Osteoblast (primary cell): ENCODE measurements around the gene AP5S1. TPM values are rescaled to one million over a fixed set of nuclear protein-coding genes. Genes with fewer than 3 reads are reported as not detected.

Source experiments
- DNase-seq: peaks from one replicate; pipeline ENCODE4 v3.0.0; 2011; ENCODE audit warnings: low spot score, mixed read lengths; ENCODE audit not compliant: insufficient read length; ENCODE audit errors: missing footprints
- H2AFZ ChIP-seq: 2 replicates; pipeline ENCODE4 v1.6.0; 2011; ENCODE audit warnings: mild to moderate bottlenecking, low read length
- H3K27ac ChIP-seq: 2 replicates; pipeline ENCODE4 v1.5.1; 2011; ENCODE audit warnings: mild to moderate bottlenecking, low read depth, low read length, moderate library complexity
- H3K27me3 ChIP-seq: 2 replicates; pipeline ENCODE4 v1.6.0; 2012; ENCODE audit warnings: mild to moderate bottlenecking, control low read depth, inconsistent platforms, low read length, moderate library complexity; ENCODE audit not compliant: insufficient read depth
- H3K36me3 ChIP-seq: 2 replicates; pipeline ENCODE4 v1.5.1; 2011; ENCODE audit warnings: mild to moderate bottlenecking, low read length, control low read depth, moderate library complexity; ENCODE audit not compliant: insufficient read depth
- H3K4me1 ChIP-seq: 2 replicates; pipeline ENCODE4 v1.5.1; 2011; ENCODE audit warnings: mild to moderate bottlenecking, low read length, control low read depth, moderate library complexity; ENCODE audit not compliant: insufficient read depth
- H3K4me2 ChIP-seq: 2 replicates; pipeline ENCODE4 v1.6.0; 2011; ENCODE audit warnings: mild to moderate bottlenecking, low read length; ENCODE audit not compliant: insufficient read depth
- H3K4me3 ChIP-seq: fragments of 200-600 bp; sonication (generic); 3 replicates; pipeline ENCODE4 v1.5.1; 2012; ENCODE audit warnings: mild to moderate bottlenecking, low read length, inconsistent platforms; ENCODE audit not compliant: insufficient read depth
- H3K79me2 ChIP-seq: 2 replicates; pipeline ENCODE4 v1.6.0; 2012; ENCODE audit warnings: mild to moderate bottlenecking, low read length, control low read depth, inconsistent platforms; ENCODE audit not compliant: insufficient read depth
- H3K9me3 ChIP-seq: 2 replicates; pipeline ENCODE4 v1.5.1; 2011; ENCODE audit warnings: low read depth, low read length, control low read depth
- H4K20me1 ChIP-seq: 2 replicates; pipeline ENCODE4 v1.6.0; 2012; ENCODE audit warnings: mild to moderate bottlenecking, low read length, control low read depth; ENCODE audit not compliant: insufficient read depth
- total RNA-seq: library from RNA; depleted of rRNA; stranded (reverse); fragments of >200 nt; gene quantifications from 2 replicates; pipeline ENCODE4 v1.2.3, GENCODE V29; 2012
- TF ChIP-seq, protein P1 (sequence below): IDR thresholded peaks from 2 replicates; pipeline ENCODE4 v1.5.1; 2011; ENCODE audit warnings: mild to moderate bottlenecking, low read depth, low read length, moderate library complexity; ENCODE audit errors: extremely low read depth

Gene AP5S1
- total RNA-seq, 1 donor: 25.3 TPM

DNA sequence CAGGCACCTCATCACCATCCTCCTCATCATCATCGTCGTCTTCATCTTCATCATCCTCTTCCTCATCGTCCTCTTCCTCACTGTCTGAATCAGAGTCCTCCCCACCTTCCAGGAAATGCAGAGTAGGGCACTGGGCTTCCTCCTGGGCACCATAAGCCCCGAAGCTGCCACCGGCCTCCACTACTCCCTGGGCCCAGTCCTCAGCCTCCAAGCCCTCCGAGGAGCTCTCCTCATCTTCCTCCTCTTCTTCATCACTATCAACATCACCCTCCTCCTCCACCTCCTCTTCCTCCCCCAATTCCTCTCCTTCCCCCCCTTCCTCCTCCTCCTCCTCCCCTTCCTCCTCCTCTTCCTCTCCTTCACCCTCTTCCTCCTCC, 35.5 kb upstream of the AP5S1 start:
- H3K9me3 ChIP-seq: no peaks in the 10 kb centered on the region
- TF ChIP-seq, protein P1, sequence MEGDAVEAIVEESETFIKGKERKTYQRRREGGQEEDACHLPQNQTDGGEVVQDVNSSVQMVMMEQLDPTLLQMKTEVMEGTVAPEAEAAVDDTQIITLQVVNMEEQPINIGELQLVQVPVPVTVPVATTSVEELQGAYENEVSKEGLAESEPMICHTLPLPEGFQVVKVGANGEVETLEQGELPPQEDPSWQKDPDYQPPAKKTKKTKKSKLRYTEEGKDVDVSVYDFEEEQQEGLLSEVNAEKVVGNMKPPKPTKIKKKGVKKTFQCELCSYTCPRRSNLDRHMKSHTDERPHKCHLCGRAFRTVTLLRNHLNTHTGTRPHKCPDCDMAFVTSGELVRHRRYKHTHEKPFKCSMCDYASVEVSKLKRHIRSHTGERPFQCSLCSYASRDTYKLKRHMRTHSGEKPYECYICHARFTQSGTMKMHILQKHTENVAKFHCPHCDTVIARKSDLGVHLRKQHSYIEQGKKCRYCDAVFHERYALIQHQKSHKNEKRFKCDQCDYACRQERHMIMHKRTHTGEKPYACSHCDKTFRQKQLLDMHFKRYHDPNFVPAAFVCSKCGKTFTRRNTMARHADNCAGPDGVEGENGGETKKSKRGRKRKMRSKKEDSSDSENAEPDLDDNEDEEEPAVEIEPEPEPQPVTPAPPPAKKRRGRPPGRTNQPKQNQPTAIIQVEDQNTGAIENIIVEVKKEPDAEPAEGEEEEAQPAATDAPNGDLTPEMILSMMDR: no peak
- DNase-seq: no peak
- peaks cover 26% of the 10 kb centered on the region for H3K4me1 ChIP-seq
- peak overlapping the region; percentile 87 for H3K4me2 ChIP-seq
- H3K27me3 ChIP-seq: no peaks in the 10 kb centered on the region
- H4K20me1 ChIP-seq: peaks cover 39% of the 10 kb centered on the region
- no peak overlapping the region for H2AFZ ChIP-seq
- H3K27ac ChIP-seq: peak overlapping the region; percentile 31
- peaks cover 35% of the 10 kb centered on the region for H3K79me2 ChIP-seq
- peaks cover 5% of the 10 kb centered on the region for H3K36me3 ChIP-seq
- H3K4me3 ChIP-seq: peak overlapping the region; percentile 79

- TF ChIP-seq, protein P1: no peak
- H4K20me1 ChIP-seq: peaks cover 39% of the 10 kb centered on the region
- peaks cover 5% of the 10 kb centered on the region for H3K36me3 ChIP-seq
- H3K9me3 ChIP-seq: no peaks in the 10 kb centered on the region
- no peak overlapping the region for H2AFZ ChIP-seq
- peak overlapping the region; percentile 79 for H3K4me3 ChIP-seq
- peak overlapping the region; percentile 87 for H3K4me2 ChIP-seq
- H3K27ac ChIP-seq: peak overlapping the region; percentile 56
- peaks cover 35% of the 10 kb centered on the region for H3K79me2 ChIP-seq
- DNase-seq: peak; percentile 92
- peaks cover 26% of the 10 kb centered on the region for H3K4me1 ChIP-seq
- no peaks in the 10 kb centered on the region for H3K27me3 ChIP-seq
Measured at GRCh38 chr20:3785240-3786125, 34.9 kb upstream of the AP5S1 start.

DNA sequence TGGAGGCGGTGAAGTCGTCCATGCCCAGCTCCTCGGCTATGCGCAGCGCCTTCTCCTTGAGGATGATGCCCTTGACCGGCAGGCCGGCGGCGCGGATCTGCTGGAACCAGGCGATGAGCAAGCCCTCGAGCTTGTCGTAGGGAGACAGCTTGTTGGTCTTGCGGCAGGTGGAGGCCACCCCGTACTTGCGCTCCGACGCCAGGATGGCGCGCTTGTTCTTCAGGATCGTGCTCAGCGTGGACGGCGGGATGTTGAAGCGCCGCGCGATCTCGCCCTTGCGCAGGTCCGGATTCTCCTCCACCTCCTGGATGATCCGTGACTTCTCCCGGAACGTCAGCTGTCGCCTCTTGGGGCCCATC, 34.2 kb upstream of the AP5S1 start:
- DNase-seq: peak; percentile 95
- Histone ChIP-seq H3K27me3 (no peaks in the 10 kb centered on the region), H3K79me2 (peaks cover 35% of the 10 kb centered on the region), H3K9me3 (no peaks in the 10 kb centered on the region), H4K20me1 (peaks cover 39% of the 10 kb centered on the region), H3K4me2 (peak overlapping the region; percentile 87), H2AFZ (peak overlapping the region; percentile 48), H3K27ac (peak overlapping the region; percentile 56), H3K36me3 (peaks cover 5% of the 10 kb centered on the region), H3K4me3 (peak overlapping the region; percentile 79), H3K4me1 (peaks cover 22% of the 10 kb centered on the region)
- TF ChIP-seq, protein P1: no peak

- H3K36me3 ChIP-seq: peaks cover 5% of the 10 kb centered on the region
- peaks cover 36% of the 10 kb centered on the region for H4K20me1 ChIP-seq
- no peaks in the 10 kb centered on the region for H3K27me3 ChIP-seq
- H3K4me1 ChIP-seq: peaks cover 21% of the 10 kb centered on the region
- H3K4me3 ChIP-seq: peak within 1 kb of the TSS; percentile 79
- H2AFZ ChIP-seq: peak within 1 kb of the TSS; percentile 48
- peak within 1 kb of the TSS; percentile 87 for H3K4me2 ChIP-seq
- TF ChIP-seq, protein P1: peak; percentile 49
- H3K79me2 ChIP-seq: peaks cover 35% of the 10 kb centered on the region
- peak; percentile 100 for DNase-seq
- no peaks in the 10 kb centered on the region for H3K9me3 ChIP-seq
- peak within 1 kb of the TSS; percentile 56 for H3K27ac ChIP-seq
Measured at GRCh38 chr20:3786665-3787323, 33.6 kb upstream of the AP5S1 start, which contains the start of gene CENPB. TSS of gene CENPB (minus strand) at chr20:3786740. CDS start at chr20:3786483, 257 bp downstream.
